Loucy (cell line): ENCODE measurements around the gene OTOA.
"Not testable (repeated sequence)": the region's sequence is repeated elsewhere in the genome, so short reads cannot be mapped to it uniquely, and the experiment has no call there.

Experiments used
- CTCF ChIP-seq: fragments of 200-600 bp; sonication (generic); conservative IDR thresholded peaks from 2 replicates; pipeline ENCODE4 v1.5.1; 2014; ENCODE audit warnings: mild to moderate bottlenecking, antibody characterized with exemption, low read length
- EZH2phosphoT487 ChIP-seq: fragments of 200-600 bp; IDR thresholded peaks from 2 replicates; pipeline ENCODE4 v1.6.1; 2018; ENCODE audit warnings: antibody characterized with exemption, mild to moderate bottlenecking, moderate library complexity, borderline replicate concordance

- not testable (repeated sequence) for TF ChIP-seq CTCF, EZH2phosphoT487
These were observed 126.7 kb downstream of the OTOA start for GRCh38 chr16:21790506-21790905.
